ENCODE results near the gene S100A5.

DNA sequence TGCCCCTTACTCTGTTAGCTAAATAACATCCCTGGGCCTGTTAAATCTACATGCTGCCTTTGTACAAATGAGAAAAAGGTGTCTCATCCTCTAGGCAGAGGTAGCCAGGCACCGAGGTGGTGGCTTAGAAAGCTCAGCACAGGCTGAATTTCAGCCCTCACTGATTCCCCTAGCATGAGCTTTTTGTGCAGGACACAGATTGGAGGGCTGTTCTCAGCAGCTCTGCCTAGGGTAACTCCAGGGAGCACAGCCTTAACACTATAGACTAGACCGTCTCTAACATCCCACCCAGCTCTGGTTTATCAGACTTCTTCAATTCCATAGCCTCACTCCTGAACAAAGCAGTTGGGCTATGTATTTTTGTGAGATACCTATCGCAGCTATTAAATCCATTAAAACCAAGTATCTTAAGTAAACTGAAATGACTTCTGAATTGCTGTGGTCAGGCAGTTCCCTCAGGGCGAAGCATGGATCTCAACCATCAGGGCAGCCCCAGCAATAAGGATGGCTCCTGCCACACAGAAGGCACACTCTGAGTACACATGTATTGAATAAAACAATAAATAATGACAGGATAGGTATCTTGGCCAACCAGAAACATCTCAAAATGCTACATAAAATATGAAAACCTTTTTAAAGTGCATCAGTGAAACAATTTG, 19.8 kb downstream of the S100A5 start:
- TF ChIP-seq, protein P1, sequence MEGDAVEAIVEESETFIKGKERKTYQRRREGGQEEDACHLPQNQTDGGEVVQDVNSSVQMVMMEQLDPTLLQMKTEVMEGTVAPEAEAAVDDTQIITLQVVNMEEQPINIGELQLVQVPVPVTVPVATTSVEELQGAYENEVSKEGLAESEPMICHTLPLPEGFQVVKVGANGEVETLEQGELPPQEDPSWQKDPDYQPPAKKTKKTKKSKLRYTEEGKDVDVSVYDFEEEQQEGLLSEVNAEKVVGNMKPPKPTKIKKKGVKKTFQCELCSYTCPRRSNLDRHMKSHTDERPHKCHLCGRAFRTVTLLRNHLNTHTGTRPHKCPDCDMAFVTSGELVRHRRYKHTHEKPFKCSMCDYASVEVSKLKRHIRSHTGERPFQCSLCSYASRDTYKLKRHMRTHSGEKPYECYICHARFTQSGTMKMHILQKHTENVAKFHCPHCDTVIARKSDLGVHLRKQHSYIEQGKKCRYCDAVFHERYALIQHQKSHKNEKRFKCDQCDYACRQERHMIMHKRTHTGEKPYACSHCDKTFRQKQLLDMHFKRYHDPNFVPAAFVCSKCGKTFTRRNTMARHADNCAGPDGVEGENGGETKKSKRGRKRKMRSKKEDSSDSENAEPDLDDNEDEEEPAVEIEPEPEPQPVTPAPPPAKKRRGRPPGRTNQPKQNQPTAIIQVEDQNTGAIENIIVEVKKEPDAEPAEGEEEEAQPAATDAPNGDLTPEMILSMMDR (IDR thresholded peaks at IDR 0.05), result no peak
- no peak for TF ChIP-seq POLR2A (IDR thresholded peaks at IDR 0.05)

Measured in breast epithelium (tissue), 3 donors.